Activated CD8-positive, alpha-beta T cell treated with anti-CD3 and anti-CD28 coated beads for 36 hours (primary cell): ENCODE data around the gene CARM1. TPM values are rescaled to one million over a fixed set of nuclear protein-coding genes. Genes with fewer than 3 reads are reported as not detected.
"Not testable (repeated sequence)": the region's sequence is repeated elsewhere in the genome, so short reads cannot be mapped to it uniquely, and the experiment has no call there.

Source experiments
- ATAC-seq: fragments of 200-7000 bp; cut with Tn5 transposase; one replicate; pipeline ENCODE4 v1.10.0; 2021; ENCODE audit warnings: mild to moderate bottlenecking, moderate library complexity
- CTCF ChIA-PET: fragments of 350-600 bp; sonication (Branson Sonifier 250); formaldehyde crosslinking; loops from one replicate; lab custom pipeline; 2021; ENCODE audit warnings: antibody characterized with exemption; lab: Charles Lee
- POLR2A ChIA-PET: fragments of 350-600 bp; sonication (Branson Sonifier 250); formaldehyde crosslinking; loops from one replicate; lab custom pipeline; 2021; ENCODE audit warnings: antibody characterized with exemption; lab: Charles Lee
- DNase-seq: peaks from one replicate; pipeline ENCODE4 v3.0.0-alpha.2; 2020
- H3K27ac Mint-ChIP-seq: one replicate; pipeline ENCODE4 v1.8.0; 2021; ENCODE audit warnings: mild to moderate bottlenecking, mixed read lengths
- H3K27me3 Mint-ChIP-seq: one replicate; pipeline ENCODE4 v1.8.0; 2021; ENCODE audit warnings: mixed read lengths
- H3K36me3 Mint-ChIP-seq: one replicate; pipeline ENCODE4 v1.8.0; 2021; ENCODE audit warnings: low read depth, mixed read lengths
- H3K4me1 Mint-ChIP-seq: one replicate; pipeline ENCODE4 v1.8.0; 2021; ENCODE audit warnings: low read depth, mixed read lengths
- H3K4me3 Mint-ChIP-seq: one replicate; pipeline ENCODE4 v1.8.0; 2021; ENCODE audit warnings: mild to moderate bottlenecking, moderate library complexity, mixed read lengths
- H3K9me3 Mint-ChIP-seq: one replicate; pipeline ENCODE4 v1.8.0; 2021; ENCODE audit warnings: mixed read lengths
- CTCF ChIP-seq: fragments of 200-600 bp; IDR thresholded peaks from one replicate; pipeline ENCODE4 v1.8.0; 2022; ENCODE audit warnings: antibody characterized with exemption, mild to moderate bottlenecking
- intact Hi-C: fragments of 100-400 bp; cut with micrococcal nuclease; formaldehyde crosslinking; loops from one replicate; pipeline ENCODE4 v1.10.0; 2022
- total RNA-seq, 2 experiments: library from RNA; stranded (reverse); gene quantifications; one replicate each; pipeline ENCODE4 v1.2.3, GENCODE V29; 2021

Gene CARM1
- total RNA-seq, 2 experiments from 2014 or later, result 95.1 to 95.4 TPM

DNA sequence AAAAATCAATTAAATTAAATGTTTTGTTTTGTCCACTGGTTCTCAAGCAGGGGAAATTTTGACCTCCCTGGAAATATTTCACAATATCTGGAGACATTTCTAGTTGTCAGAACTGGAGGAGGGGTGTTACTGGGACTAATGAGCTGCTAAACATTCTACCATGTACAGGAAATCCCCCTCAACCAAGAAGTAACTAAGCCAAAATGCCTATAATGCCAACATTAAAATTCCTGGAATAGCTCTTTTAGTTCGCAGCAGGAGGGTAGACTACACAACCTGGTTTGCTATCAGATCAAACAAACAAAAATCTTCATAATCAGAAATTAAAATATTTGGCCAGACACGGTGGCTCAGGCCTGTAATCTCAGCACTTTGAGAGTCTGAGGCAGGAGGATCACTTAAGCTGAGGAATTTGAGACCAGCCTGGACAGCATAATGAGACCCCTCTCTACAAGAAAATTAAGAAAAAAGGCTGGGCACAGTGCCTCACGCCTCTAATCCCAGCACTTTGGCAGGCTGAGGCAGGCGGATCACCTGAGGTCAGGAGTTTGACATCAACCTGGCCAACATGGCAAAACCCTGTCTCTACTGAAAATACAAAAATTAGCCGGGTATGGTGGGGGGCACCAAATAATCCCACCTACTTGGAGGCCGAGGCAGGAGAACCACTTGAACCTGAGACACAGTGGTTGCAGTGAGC is 75.8 kb downstream of the CARM1 start:
- Mint-ChIP-seq H3K36me3 (no peaks in the 10 kb centered on the region), H3K4me3 (no peak overlapping the region), H3K4me1 (peaks cover 4% of the 10 kb centered on the region), H3K9me3 (no peaks in the 10 kb centered on the region), H3K27ac (no peak overlapping the region), H3K27me3 (no peaks in the 10 kb centered on the region)
- DNase-seq, result no peak
- intact Hi-C loops, result loop anchor here (10.0 kb wide), 1 partner anchor 48 kb away; no protein-coding TSS in a partner anchor
- ChIA-PET POLR2A (no interaction called here), CTCF (interaction anchor here (0.8 kb wide), 1 partner anchor 10 kb away, joined by 4 read pairs; no protein-coding TSS in a partner anchor)
- ATAC-seq, result no peak
- no peak for TF ChIP-seq CTCF

GRCh38 chr19:10952809-10953208 is 81.5 kb downstream of the CARM1 start:
- ATAC-seq (no peak), DNase-seq (no peak)
- Mint-ChIP-seq H3K9me3 (no peaks in the 10 kb centered on the region), H3K27ac (no peak overlapping the region), H3K27me3 (no peaks in the 10 kb centered on the region), H3K36me3 (no peaks in the 10 kb centered on the region), H3K4me1 (peaks cover 6% of the 10 kb centered on the region), H3K4me3 (no peak overlapping the region)
- ChIA-PET POLR2A (no interaction called here), CTCF (interaction anchor here (0.9 to 2.9 kb wide), 3 partner anchors 11 to 83 kb away, joined by 4 to 7 read pairs (median 5); no protein-coding TSS in a partner anchor)
- no peak for TF ChIP-seq CTCF
- intact Hi-C loops, result no loop called here

- Mint-ChIP-seq H3K27ac (peak overlapping the region; percentile 91), H3K4me1 (peaks cover 29% of the 10 kb centered on the region), H3K4me3 (peak overlapping the region; percentile 85)
- ChIA-PET POLR2A (interaction anchor here (1.1 to 2.9 kb wide), 3 partner anchors 16 to 49 kb away, joined by 3 to 12 read pairs (median 6); no protein-coding TSS in a partner anchor), CTCF (interaction anchor here (3.6 to 4.2 kb wide), 2 partner anchors 16 to 23 kb away, joined by 11 to 25 read pairs; no protein-coding TSS in a partner anchor)
- H3K27me3 Mint-ChIP-seq, H3K36me3 Mint-ChIP-seq, DNase-seq, intact Hi-C loops, ATAC-seq, H3K9me3 Mint-ChIP-seq: not testable (repeated sequence)
These were observed 88.1 kb downstream of the CARM1 start for GRCh38 chr19:10959277-10959968.

- Mint-ChIP-seq H3K36me3 (peaks cover 10% of the 10 kb centered on the region), H3K9me3 (no peaks in the 10 kb centered on the region), H3K27me3 (no peaks in the 10 kb centered on the region), H3K4me3 (peak within 1 kb of the TSS; percentile 89), H3K27ac (peak within 1 kb of the TSS; percentile 91), H3K4me1 (peaks cover 34% of the 10 kb centered on the region)
- DNase-seq (peak; percentile 97), ATAC-seq (peak; percentile 82)
- no peak for TF ChIP-seq CTCF
- ChIA-PET POLR2A (interaction anchor here (1.0 to 2.9 kb wide), 6 partner anchors 15 to 129 kb away, joined by 3 to 12 read pairs (median 4); no protein-coding TSS in a partner anchor), CTCF (interaction anchor here (0.9 to 4.2 kb wide), 3 partner anchors 17 to 96 kb away, joined by 3 to 25 read pairs (median 11); no protein-coding TSS in a partner anchor)
- intact Hi-C loops, result no loop called here
These were observed 89.1 kb downstream of the CARM1 start, which contains the start of gene SMARCA4 for GRCh38 chr19:10960314-10961072. Gene SMARCA4, plus strand, starts transcription at chr19:10961030. Its CDS starts 23,122 bp downstream, at chr19:10984152.
